GM23248 (cell line): ENCODE measurements around the gene TRIM22. TPM values are rescaled to one million over a fixed set of nuclear protein-coding genes. Genes with fewer than 3 reads are reported as not detected.
"Not testable (repeated sequence)": the region's sequence is repeated elsewhere in the genome, so short reads cannot be mapped to it uniquely, and the experiment has no call there.

ENCODE experiments used
- DNase-seq: peaks from one replicate; pipeline ENCODE4 v3.0.0-alpha.2; 2015
- H2AFZ ChIP-seq: fragments of 200-600 bp; sonication (generic); 2 replicates; pipeline ENCODE4 v1.6.1; 2016; ENCODE audit warnings: antibody characterized with exemption
- H3F3A ChIP-seq: fragments of 200-600 bp; sonication (generic); 2 replicates; pipeline ENCODE4 v1.6.1; 2016; ENCODE audit warnings: mild to moderate bottlenecking, antibody characterized with exemption, mixed run types; ENCODE audit not compliant: insufficient read depth
- H3K27ac ChIP-seq: fragments of 200-600 bp; sonication (generic); 2 replicates; pipeline ENCODE4 v1.5.1; 2016; ENCODE audit warnings: mild to moderate bottlenecking
- H3K27me3 ChIP-seq: fragments of 200-600 bp; sonication (generic); replicated peaks from 2 replicates; pipeline ENCODE4 v1.6.1; 2016; ENCODE audit warnings: mild to moderate bottlenecking; ENCODE audit not compliant: insufficient read depth
- H3K36me3 ChIP-seq: fragments of 200-600 bp; sonication (generic); 2 replicates; pipeline ENCODE4 v1.6.1; 2016; ENCODE audit warnings: low read depth, mild to moderate bottlenecking
- H3K4me1 ChIP-seq: fragments of 200-600 bp; sonication (generic); 2 replicates; pipeline ENCODE4 v1.6.1; 2016; ENCODE audit warnings: mild to moderate bottlenecking; ENCODE audit not compliant: insufficient read depth
- H3K4me2 ChIP-seq: fragments of 200-600 bp; sonication (generic); one replicate; pipeline ENCODE4 v1.6.1; 2016; ENCODE audit warnings: mild to moderate bottlenecking; ENCODE audit not compliant: unreplicated experiment
- H3K4me3 ChIP-seq: fragments of 200-600 bp; sonication (generic); 2 replicates; pipeline ENCODE4 v1.5.1; 2016; ENCODE audit warnings: mild to moderate bottlenecking
- H3K79me2 ChIP-seq: fragments of 200-600 bp; sonication (generic); 2 replicates; pipeline ENCODE4 v1.6.1; 2016; ENCODE audit warnings: mild to moderate bottlenecking; ENCODE audit not compliant: insufficient read depth
- H3K9ac ChIP-seq: fragments of 200-600 bp; sonication (generic); 2 replicates; pipeline ENCODE4 v1.6.1; 2016; ENCODE audit warnings: mild to moderate bottlenecking
- H3K9me2 ChIP-seq: fragments of 200-600 bp; sonication (generic); 2 replicates; pipeline ENCODE4 v1.6.1; 2016; ENCODE audit warnings: mixed run types, mild to moderate bottlenecking, moderate library complexity; ENCODE audit not compliant: insufficient read depth
- H3K9me3 ChIP-seq: fragments of 200-600 bp; sonication (generic); one replicate; pipeline ENCODE4 v1.6.1; 2017; ENCODE audit warnings: low read depth
- H4K20me1 ChIP-seq: fragments of 200-600 bp; sonication (generic); 2 replicates; pipeline ENCODE4 v1.6.0; 2016; ENCODE audit not compliant: insufficient read depth
- EZH2 ChIP-seq: fragments of 200-600 bp; sonication (generic); IDR thresholded peaks from 2 replicates; pipeline ENCODE4 v1.6.1; 2018; ENCODE audit warnings: antibody characterized with exemption, mild to moderate bottlenecking; ENCODE audit not compliant: insufficient read depth, poor library complexity, severe bottlenecking
- EZH2phosphoT487 ChIP-seq: fragments of 200-600 bp; sonication (generic); IDR thresholded peaks from 2 replicates; pipeline ENCODE4 v1.6.1; 2018; ENCODE audit warnings: antibody characterized with exemption, moderate library complexity, mild to moderate bottlenecking, low read depth; ENCODE audit not compliant: insufficient read depth
- WGBS, 2 experiments: methylation state at CpG; one replicate each; pipeline ENCODE4 v1.1.6; 2015 to 2017; ENCODE audit warnings: low lambda C conversion rate in 2 of 2, low coverage in 1 of 2; ENCODE audit errors: missing lambda C conversion rate in 2 of 2; 5-methylcytosine and 5-hydroxymethylcytosine counted together
- in situ Hi-C: fragments of 300-500 bp; cut with MboI; formaldehyde crosslinking; loops from 2 replicates; pipeline ENCODE4 v1.15.0; 2020
- polyA plus RNA-seq: library from polyadenylated mRNA; unstranded; fragments of >200 nt; fragmentation: Nextera tagmentation; extraction: Ambion mirVana; gene quantifications from 2 replicates; pipeline ENCODE4 v1.2.1, GENCODE V29; 2016
- total RNA-seq: library from RNA; depleted of rRNA; stranded (reverse); fragments of >200 nt; shearing (Covaris generic); gene quantifications from 2 replicates; pipeline ENCODE4 v1.2.3, GENCODE V29; 2014

TRIM22 gene
- total and polyA plus RNA-seq, 2 experiments from 2014 or later = 50.2 to 58.4 TPM

GRCh38 chr11:5655474-5655873 is 34.1 kb upstream of the TRIM22 start:
- Histone ChIP-seq H2AFZ (no peak overlapping the region), H3K9ac (no peak overlapping the region), H3K9me2 (no peaks in the 10 kb centered on the region), H3K79me2 (no peaks in the 10 kb centered on the region), H3K9me3 (no peaks in the 10 kb centered on the region), H3K4me1 (no peaks in the 10 kb centered on the region), H3K36me3 (no peaks in the 10 kb centered on the region), H3K4me2 (no peak overlapping the region), H3K27me3 (no peaks in the 10 kb centered on the region), H3K27ac (no peak overlapping the region), H3F3A (no peaks in the 10 kb centered on the region), H3K4me3 (no peak overlapping the region), H4K20me1 (no peaks in the 10 kb centered on the region)
- no peak for TF ChIP-seq EZH2
- no peak for TF ChIP-seq EZH2phosphoT487
- in situ Hi-C loops = no loop called here
- 93% methylated on average over 4 of the region's 4 CpGs for WGBS, 2 experiments
- no peak for DNase-seq

GRCh38 chr11:5656956-5657355 is 32.6 kb upstream of the TRIM22 start:
- H3K27me3 ChIP-seq, H3K9me2 ChIP-seq, H2AFZ ChIP-seq, H3K9me3 ChIP-seq, H3K79me2 ChIP-seq, H3K36me3 ChIP-seq, H3K27ac ChIP-seq, H3K4me3 ChIP-seq, H3K4me1 ChIP-seq, H4K20me1 ChIP-seq, H3K9ac ChIP-seq, DNase-seq, H3K4me2 ChIP-seq, in situ Hi-C loops, H3F3A ChIP-seq: not testable (repeated sequence)
- WGBS, 2 experiments = 98 to 100% methylated on average over 2 of the region's 2 CpGs

GRCh38 chr11:5658318-5658717 is 31.3 kb upstream of the TRIM22 start:
- H3K79me2 ChIP-seq = no peaks in the 10 kb centered on the region

GRCh38 chr11:5663511-5663910 is 26.1 kb upstream of the TRIM22 start:
- no peaks in the 10 kb centered on the region for H3K27me3 ChIP-seq
- H3K9me2 ChIP-seq = no peaks in the 10 kb centered on the region
- H3F3A ChIP-seq = no peaks in the 10 kb centered on the region
- no peak overlapping the region for H3K27ac ChIP-seq
- DNase-seq = no peak
- no peaks in the 10 kb centered on the region for H3K9me3 ChIP-seq
- WGBS, 2 experiments = 92 to 98% methylated on average over 2 of the region's 2 CpGs
- H4K20me1 ChIP-seq = no peaks in the 10 kb centered on the region
- H3K4me2 ChIP-seq = no peak overlapping the region
- H3K4me1 ChIP-seq = no peaks in the 10 kb centered on the region
- H3K9ac ChIP-seq = no peak overlapping the region
- no peaks in the 10 kb centered on the region for H3K79me2 ChIP-seq
- TF ChIP-seq EZH2phosphoT487 (no peak), EZH2 (no peak)
- in situ Hi-C loops = no loop called here
- H2AFZ ChIP-seq = no peak overlapping the region
- peaks cover 10% of the 10 kb centered on the region; the same call in 1 of the 2 replicates for H3K36me3 ChIP-seq
- no peak overlapping the region for H3K4me3 ChIP-seq

More at GRCh38 chr11:5658318-5658717, 31.3 kb upstream of the TRIM22 start:
- Histone ChIP-seq H3K4me3 (no peak overlapping the region), H3K27me3 (no peaks in the 10 kb centered on the region), H3K36me3 (no peaks in the 10 kb centered on the region; the same call in 1 of the 2 replicates), H3K4me2 (no peak overlapping the region), H3K4me1 (no peaks in the 10 kb centered on the region), H3K9me3 (no peaks in the 10 kb centered on the region), H3F3A (no peaks in the 10 kb centered on the region), H3K9ac (no peak overlapping the region), H3K27ac (no peak overlapping the region), H2AFZ (no peak overlapping the region), H3K9me2 (no peaks in the 10 kb centered on the region), H4K20me1 (no peaks in the 10 kb centered on the region)
- TF ChIP-seq EZH2 (no peak), EZH2phosphoT487 (no peak)
- no peak for DNase-seq
- in situ Hi-C loops = no loop called here
- 87 to 92% methylated on average over 5 of the region's 5 CpGs for WGBS, 2 experiments

DNA sequence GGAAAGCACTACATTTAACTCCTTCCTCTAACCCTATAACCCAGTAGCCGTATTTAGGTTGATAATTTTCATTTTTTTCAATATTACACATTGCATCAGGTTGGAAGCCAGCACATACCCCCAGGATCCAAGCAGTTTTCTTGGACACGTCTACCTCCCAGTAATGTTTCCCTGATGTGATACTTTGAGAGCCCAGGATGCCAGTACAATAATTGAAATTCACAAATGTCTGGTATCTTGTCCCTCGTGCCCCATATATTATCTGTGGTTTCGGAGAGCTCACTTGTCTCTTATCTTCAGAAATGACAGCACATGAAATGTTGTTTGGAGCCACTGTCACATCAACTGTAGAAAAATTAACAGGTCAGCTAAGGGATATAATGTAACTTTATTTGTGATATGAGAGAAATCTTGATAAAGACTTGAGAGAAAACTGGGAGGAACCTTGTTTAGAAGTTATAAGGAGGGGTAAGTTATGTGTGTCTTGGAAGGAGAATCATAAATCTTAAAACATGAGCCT is 24.5 kb upstream of the TRIM22 start:
- Histone ChIP-seq H3F3A (no peaks in the 10 kb centered on the region), H4K20me1 (no peaks in the 10 kb centered on the region), H3K27ac (no peak overlapping the region), H3K9ac (no peak overlapping the region), H3K4me2 (no peak overlapping the region), H3K9me2 (no peaks in the 10 kb centered on the region), H3K4me1 (no peaks in the 10 kb centered on the region), H3K4me3 (no peak overlapping the region), H3K27me3 (no peaks in the 10 kb centered on the region), H3K36me3 (peaks cover 10% of the 10 kb centered on the region; the same call in 1 of the 2 replicates), H3K9me3 (no peaks in the 10 kb centered on the region), H3K79me2 (no peaks in the 10 kb centered on the region), H2AFZ (no peak overlapping the region)
- TF ChIP-seq EZH2phosphoT487 (no peak), EZH2 (no peak)
- no peak for DNase-seq
- 88% methylated on average over 4 of the region's 4 CpGs for WGBS, 2 experiments
- in situ Hi-C loops = no loop called here
